Smooth muscle cell (in vitro differentiated cells): Measurements from ENCODE around the gene NTF4. TPM values are rescaled to one million over a fixed set of nuclear protein-coding genes. Genes with fewer than 3 reads are reported as not detected.
"Not testable (repeated sequence)": the region's sequence is repeated elsewhere in the genome, so short reads cannot be mapped to it uniquely, and the experiment has no call there.

Source experiments
- DNase-seq: peaks from one replicate; lab custom pipeline; 2025; ENCODE audit not compliant: unreplicated experiment; lab: John Stamatoyannopoulos, UW
- H2AFZ ChIP-seq: fragments of 200-600 bp; sonication (generic); 2 replicates; pipeline ENCODE4 v1.6.0; 2016; ENCODE audit warnings: antibody characterized with exemption, low read depth, mild to moderate bottlenecking
- H3F3A ChIP-seq: fragments of 200-600 bp; sonication (generic); 2 replicates; pipeline ENCODE4 v1.6.0; 2017; ENCODE audit warnings: antibody characterized with exemption, low read depth
- H3K27ac ChIP-seq: fragments of 200-600 bp; sonication (generic); 2 replicates; pipeline ENCODE4 v1.5.1; 2016; ENCODE audit warnings: low read depth, mild to moderate bottlenecking
- H3K27me3 ChIP-seq: fragments of 200-600 bp; sonication (generic); 2 replicates; pipeline ENCODE4 v1.6.1; 2016; ENCODE audit warnings: low read depth, mild to moderate bottlenecking
- H3K36me3 ChIP-seq: fragments of 200-600 bp; sonication (generic); 2 replicates; pipeline ENCODE4 v1.5.1; 2016; ENCODE audit warnings: low read depth
- H3K4me1 ChIP-seq: fragments of 200-600 bp; sonication (generic); 2 replicates; pipeline ENCODE4 v1.5.1; 2016; ENCODE audit warnings: low read depth
- H3K4me2 ChIP-seq: fragments of 200-600 bp; sonication (generic); 2 replicates; pipeline ENCODE4 v1.6.0; 2016; ENCODE audit warnings: mild to moderate bottlenecking
- H3K4me3 ChIP-seq: fragments of 200-600 bp; sonication (generic); 2 replicates; pipeline ENCODE4 v1.5.1; 2016; ENCODE audit warnings: mild to moderate bottlenecking
- H3K79me2 ChIP-seq: fragments of 200-600 bp; sonication (generic); 2 replicates; pipeline ENCODE4 v1.6.0; 2016; ENCODE audit warnings: low read depth, mild to moderate bottlenecking
- H3K9ac ChIP-seq: fragments of 200-600 bp; sonication (generic); 2 replicates; pipeline ENCODE4 v1.6.0; 2016; ENCODE audit warnings: low read depth
- H3K9me3 ChIP-seq: fragments of 200-600 bp; sonication (generic); replicated peaks from 2 replicates; pipeline ENCODE4 v1.5.1; 2016; ENCODE audit warnings: low read depth
- H4K20me1 ChIP-seq: fragments of 200-600 bp; sonication (generic); 2 replicates; pipeline ENCODE4 v1.6.0; 2016; ENCODE audit warnings: low read depth
- CTCF ChIP-seq: fragments of 200-600 bp; sonication (generic); IDR thresholded peaks from 2 replicates; pipeline ENCODE4 v1.5.1; 2017; ENCODE audit warnings: borderline replicate concordance, mild to moderate bottlenecking, antibody characterized with exemption; ENCODE audit not compliant: insufficient read depth, poor library complexity, severe bottlenecking
- WGBS: methylation state at CpG from one replicate; pipeline ENCODE4 v1.1.7; 2016; ENCODE audit warnings: low lambda C conversion rate; 5-methylcytosine and 5-hydroxymethylcytosine counted together
- polyA plus RNA-seq: library from polyadenylated mRNA; unstranded; fragments of >200 nt; fragmentation: Nextera tagmentation; extraction: Ambion mirVana; gene quantifications from 2 replicates; pipeline ENCODE4 v1.2.1, GENCODE V29; 2016
- total RNA-seq: library from RNA; depleted of rRNA; stranded (reverse); fragments of >200 nt; gene quantifications from 2 replicates; pipeline ENCODE4 v1.2.3, GENCODE V29; 2014

The NTF4 gene
- total and polyA plus RNA-seq, 2 experiments from 2014 or later: 1.4 to 1.8 TPM

DNA sequence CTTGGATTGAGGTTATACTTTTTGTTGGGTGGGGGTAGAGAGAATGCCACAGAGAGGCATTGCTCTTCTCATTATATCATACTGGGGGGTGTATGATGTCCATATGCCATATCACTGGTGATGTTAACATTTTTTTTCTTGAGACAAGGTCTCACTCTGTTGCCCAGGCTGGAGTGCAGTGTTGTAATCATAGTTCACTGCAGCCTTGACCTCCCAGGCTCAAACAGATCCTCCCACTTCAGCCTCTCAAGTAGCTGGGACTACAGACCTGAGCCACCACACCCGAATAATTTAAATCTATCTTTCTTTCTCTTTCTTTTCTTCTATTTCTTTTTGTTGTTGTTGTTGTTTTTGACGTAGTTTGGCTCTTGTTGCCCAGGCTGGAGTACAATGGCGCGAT lies 15.8 kb upstream of the NTF4 start:
- no peak overlapping the region for H3K9ac ChIP-seq
- no peak for DNase-seq
- no peaks in the 10 kb centered on the region for H3F3A ChIP-seq
- H3K4me3 ChIP-seq: no peak overlapping the region
- H3K27me3 ChIP-seq: no peaks in the 10 kb centered on the region
- H3K27ac ChIP-seq: no peak overlapping the region
- no peaks in the 10 kb centered on the region for H3K9me3 ChIP-seq
- H3K4me1 ChIP-seq: peaks cover 4% of the 10 kb centered on the region
- peaks cover 1% of the 10 kb centered on the region for H3K79me2 ChIP-seq
- H3K36me3 ChIP-seq: no peaks in the 10 kb centered on the region
- no peak overlapping the region for H2AFZ ChIP-seq
- no peak overlapping the region for H3K4me2 ChIP-seq
- WGBS: 85% methylated on average over 4 of the region's 4 CpGs
- TF ChIP-seq CTCF: no peak
- no peaks in the 10 kb centered on the region for H4K20me1 ChIP-seq

DNA sequence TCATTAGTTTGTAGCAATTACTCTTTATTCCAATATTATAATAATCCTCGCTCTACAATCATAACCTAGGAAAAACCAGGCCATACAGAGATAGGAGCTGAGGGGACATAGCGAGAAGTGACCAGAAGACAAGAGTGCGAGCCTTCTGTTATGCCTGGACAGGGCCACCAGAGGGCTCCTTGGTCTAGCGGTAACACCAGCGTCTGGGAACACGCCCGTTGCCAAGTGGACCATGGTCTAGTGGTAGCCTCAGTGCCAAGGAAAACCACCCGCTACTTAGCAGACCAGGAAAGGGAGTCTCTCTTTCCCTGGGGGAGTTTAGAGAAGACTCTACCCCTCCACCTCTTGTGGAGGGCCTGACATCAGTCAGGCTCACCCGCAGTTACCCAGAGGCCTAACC lies 10.3 kb upstream of the NTF4 start:
- not testable (repeated sequence) for H3K4me3 ChIP-seq, H3K9ac ChIP-seq, H3K27ac ChIP-seq, H3K4me1 ChIP-seq, H4K20me1 ChIP-seq, H2AFZ ChIP-seq, DNase-seq, H3K9me3 ChIP-seq, H3K36me3 ChIP-seq, H3K79me2 ChIP-seq, H3K4me2 ChIP-seq, H3F3A ChIP-seq
- WGBS: 23% methylated on average over 9 of the region's 9 CpGs
- peaks cover 29% of the 10 kb centered on the region for H3K27me3 ChIP-seq
- peak; percentile 54 for TF ChIP-seq CTCF

GRCh38 chr19:49073514-49074378 lies 9.1 kb upstream of the NTF4 start:
- no peaks in the 10 kb centered on the region for H3K9me3 ChIP-seq
- no peak overlapping the region for H3K4me3 ChIP-seq
- no peak overlapping the region for H2AFZ ChIP-seq
- H3K27me3 ChIP-seq: peaks cover 29% of the 10 kb centered on the region
- H3K27ac ChIP-seq: no peak overlapping the region
- H3K9ac ChIP-seq: no peak overlapping the region
- H3K4me2 ChIP-seq: no peak overlapping the region
- WGBS: 80% methylated on average over 22 of the region's 23 CpGs
- H3K79me2 ChIP-seq: no peaks in the 10 kb centered on the region
- DNase-seq: no peak
- no peaks in the 10 kb centered on the region for H3F3A ChIP-seq
- TF ChIP-seq CTCF: peak; percentile 13
- no peaks in the 10 kb centered on the region for H4K20me1 ChIP-seq
- no peaks in the 10 kb centered on the region for H3K36me3 ChIP-seq
- no peaks in the 10 kb centered on the region for H3K4me1 ChIP-seq
